Omental fat pad (tissue), 4 donors: ENCODE results near the gene PLOD2. TPM values are rescaled to one million over a fixed set of nuclear protein-coding genes. Genes with fewer than 3 reads are reported as not detected.

Experiments used
- ATAC-seq: fragments of 150-250 bp; one replicate; pipeline ENCODE4 v1.9.1; 2016; ENCODE audit warnings: mild to moderate bottlenecking, moderate library complexity; ENCODE audit not compliant: low FRiP score
- DNase-seq: peaks from one replicate; pipeline ENCODE4 v3.0.0-alpha.2; 2019; ENCODE audit warnings: low spot score
- CTCF ChIP-seq, 3 donors: fragments of 450-650 bp; IDR thresholded peaks; one replicate each; pipeline ENCODE4 v1.5.1; 2016 to 2017; ENCODE audit warnings: antibody characterized with exemption in 3 of 3, mild to moderate bottlenecking in 3 of 3, moderate library complexity in 2 of 3
- total RNA-seq, 4 donors: library from RNA; depleted of rRNA; stranded (reverse); fragments of >200 nt; gene quantifications; one replicate each; pipeline ENCODE4 v1.1.0, GENCODE V29; 2016

PLOD2 gene
- total RNA-seq, 4 donors from 2014 or later = 35.3 to 180 (median 107) TPM

DNA sequence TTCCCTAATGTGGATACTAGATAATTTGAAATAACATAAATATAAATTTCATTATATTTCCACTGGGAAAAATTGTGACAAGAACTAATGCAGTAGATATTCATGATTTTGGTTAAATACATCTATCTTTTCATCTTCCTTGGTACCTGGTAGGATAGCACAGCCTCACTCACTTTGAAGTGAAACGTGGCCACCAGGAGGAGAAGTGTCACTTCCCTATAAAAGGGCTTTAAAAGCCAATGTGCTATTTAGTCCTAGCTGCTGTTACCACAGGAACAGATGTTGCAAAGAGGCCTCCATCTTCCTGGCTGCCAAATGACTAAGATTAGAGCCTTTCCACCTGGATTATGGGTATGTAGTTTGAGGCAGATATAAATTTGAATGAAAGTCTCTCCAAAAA is 140.0 kb downstream of the PLOD2 start:
- ATAC-seq = no peak
- DNase-seq = no peak
- no peak for TF ChIP-seq CTCF (IDR thresholded peaks at IDR 0.05)

DNA sequence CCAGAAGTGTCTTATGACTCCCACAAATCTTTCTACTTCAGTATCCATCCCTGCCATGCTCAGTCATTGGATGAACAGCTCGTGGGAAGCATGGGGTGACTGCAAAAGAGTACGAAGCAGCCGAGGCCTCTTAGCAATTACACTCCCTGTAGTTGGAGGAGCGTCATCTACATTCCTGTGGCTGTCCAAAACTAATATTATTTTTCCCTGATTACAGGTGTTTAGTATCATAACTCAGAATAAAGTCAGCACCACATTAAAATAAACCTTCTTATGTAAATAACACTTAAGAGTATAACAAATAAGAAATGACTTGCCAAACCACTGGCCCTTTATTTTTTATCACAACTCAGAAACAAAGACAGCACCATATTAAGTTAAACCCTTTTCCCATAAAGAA is 141.5 kb downstream of the PLOD2 start:
- no peak for TF ChIP-seq CTCF (IDR thresholded peaks at IDR 0.05)
- DNase-seq (no peak), ATAC-seq (no peak)

Other genes with a start within 250 kb of the PLOD2 start
- gene PLSCR4, start 89.9 kb upstream of the PLOD2 start, total RNA-seq = 100 to 1,000 TPM in 1 of 4 donors, 10 to 100 TPM in 3; 84.7 to 191 (median 91.7) TPM